SU-DHL-6 (cell line): ENCODE measurements around the gene SGCE.

ENCODE experiments used
- CTCF ChIP-seq: fragments of 200-600 bp; sonication (generic); IDR thresholded peaks from one replicate; pipeline ENCODE4 v1.5.1; 2017; ENCODE audit warnings: antibody characterized with exemption, mild to moderate bottlenecking, low read length, moderate library complexity; ENCODE audit not compliant: insufficient read depth, poor library complexity, severe bottlenecking
- EZH2phosphoT487 ChIP-seq: fragments of 200-600 bp; sonication (generic), shearing (Covaris generic); conservative IDR thresholded peaks from 2 replicates; pipeline ENCODE4 v1.6.1; 2018; ENCODE audit warnings: mild to moderate bottlenecking, antibody characterized with exemption, low read length, moderate library complexity, mixed read lengths

GRCh38 chr7:94594882-94595281 lies 61.1 kb downstream of the SGCE start:
- no peak for TF ChIP-seq CTCF
- no peak for TF ChIP-seq EZH2phosphoT487
